GM23338 (cell line): Measurements from ENCODE around the gene TMEM165. TPM values are rescaled to one million over a fixed set of nuclear protein-coding genes. Genes with fewer than 3 reads are reported as not detected.
"Not testable (repeated sequence)": the region's sequence is repeated elsewhere in the genome, so short reads cannot be mapped to it uniquely, and the experiment has no call there.

Source experiments
- ATAC-seq: fragments of 200-7000 bp; cut with Tn5 transposase; 3 replicates; pipeline ENCODE4 v1.9.1; 2020
- DNase-seq: peaks from one replicate; pipeline ENCODE4 v3.0.0-alpha.2; 2015; ENCODE audit warnings: low spot score
- H2AFZ ChIP-seq: fragments of 200-600 bp; sonication (generic); 2 replicates; pipeline ENCODE4 v1.8.0; 2016; ENCODE audit warnings: antibody characterized with exemption, mild to moderate bottlenecking, moderate library complexity
- H3F3A ChIP-seq: fragments of 200-600 bp; sonication (generic); replicated peaks from 2 replicates; pipeline ENCODE4 v1.8.0; 2017; ENCODE audit warnings: antibody characterized with exemption, mixed run types, low read depth
- H3K27ac ChIP-seq: fragments of 200-600 bp; sonication (generic); 2 replicates; pipeline ENCODE4 v1.6.1; 2016; ENCODE audit warnings: low read depth
- H3K27me3 ChIP-seq: fragments of 200-600 bp; sonication (generic); 2 replicates; pipeline ENCODE4 v1.8.0; 2016; ENCODE audit warnings: mild to moderate bottlenecking, mixed run types, moderate library complexity; ENCODE audit not compliant: insufficient read depth
- H3K36me3 ChIP-seq: fragments of 200-600 bp; sonication (generic); 2 replicates; pipeline ENCODE4 v1.8.0; 2016; ENCODE audit warnings: mild to moderate bottlenecking; ENCODE audit not compliant: insufficient read depth
- H3K4me1 ChIP-seq: fragments of 200-600 bp; sonication (generic); 2 replicates; pipeline ENCODE4 v1.8.0; 2016; ENCODE audit warnings: mild to moderate bottlenecking, moderate library complexity; ENCODE audit not compliant: insufficient read depth
- H3K4me2 ChIP-seq: fragments of 200-600 bp; sonication (generic); 2 replicates; pipeline ENCODE4 v1.7.1; 2017; ENCODE audit warnings: mixed run types
- H3K4me3 ChIP-seq: fragments of 200-600 bp; sonication (generic); 2 replicates; pipeline ENCODE4 v1.6.1; 2016; ENCODE audit warnings: mixed run types
- H3K79me2 ChIP-seq: fragments of 200-600 bp; sonication (generic); replicated peaks from 2 replicates; pipeline ENCODE4 v1.8.0; 2017; ENCODE audit warnings: mild to moderate bottlenecking; ENCODE audit not compliant: insufficient read depth
- H3K9me2 ChIP-seq: fragments of 200-600 bp; sonication (generic); 2 replicates; pipeline ENCODE4 v1.8.0; 2017; ENCODE audit not compliant: insufficient read depth
- H4K20me1 ChIP-seq: fragments of 200-600 bp; sonication (generic); replicated peaks from 2 replicates; pipeline ENCODE4 v1.8.0; 2017; ENCODE audit warnings: mild to moderate bottlenecking; ENCODE audit not compliant: insufficient read depth
- H3K27ac Mint-ChIP-seq: 2 replicates; pipeline ENCODE4 v1.8.0; 2020; ENCODE audit warnings: inconsistent platforms, mild to moderate bottlenecking, moderate library complexity, mixed read lengths
- H3K27me3 Mint-ChIP-seq: 3 replicates; pipeline ENCODE4 v1.8.0; 2022; ENCODE audit warnings: low read depth, mild to moderate bottlenecking, moderate library complexity, mixed read lengths, inconsistent platforms; ENCODE audit not compliant: insufficient read depth, poor library complexity
- H3K36me3 Mint-ChIP-seq: 3 replicates; pipeline ENCODE4 v1.8.0; 2021; ENCODE audit warnings: low read depth, mild to moderate bottlenecking, inconsistent platforms, moderate library complexity, mixed read lengths
- H3K4me1 Mint-ChIP-seq: 3 replicates; pipeline ENCODE4 v1.8.0; 2020; ENCODE audit warnings: mild to moderate bottlenecking, inconsistent platforms, mixed read lengths
- H3K4me3 Mint-ChIP-seq: 3 replicates; pipeline ENCODE4 v1.8.0; 2021; ENCODE audit warnings: moderate library complexity, mild to moderate bottlenecking, inconsistent platforms, mixed read lengths
- H3K9me3 Mint-ChIP-seq: 3 replicates; pipeline ENCODE4 v1.8.0; 2020; ENCODE audit warnings: moderate library complexity, mild to moderate bottlenecking, inconsistent platforms, mixed read lengths
- CTCF ChIP-seq, 2 experiments: fragments of 200-600 bp in 1 of 2; sonication (generic) in 1 of 2; conservative IDR thresholded peaks; 2 replicates each; pipeline versions ENCODE4 v1.5.1 to v1.6.1; 2016 to 2017; ENCODE audit warnings: antibody characterized with exemption in 2 of 2, low read depth in 2 of 2, mild to moderate bottlenecking in 2 of 2, moderate library complexity in 1 of 2
- EZH2 ChIP-seq: fragments of 200-600 bp; sonication (generic); IDR thresholded peaks from one replicate; pipeline ENCODE4 v1.8.0; 2017; ENCODE audit warnings: antibody characterized with exemption, mild to moderate bottlenecking, low read depth; ENCODE audit not compliant: unreplicated experiment
- STAT1 ChIP-seq: IDR thresholded peaks from one replicate; pipeline ENCODE4 v1.6.1; 2016; ENCODE audit warnings: antibody characterized with exemption; ENCODE audit not compliant: unreplicated experiment
- ZNF462 ChIP-seq: fragments of 250-450 bp; sonication (Bioruptor Pico); IDR thresholded peaks from 2 replicates; pipeline ENCODE4 v1.5.0; 2020; ENCODE audit warnings: mild to moderate bottlenecking, moderate library complexity
- polyA plus RNA-seq: library from polyadenylated mRNA; unstranded; fragments of >200 nt; fragmentation: Nextera tagmentation; extraction: Ambion mirVana; gene quantifications from 2 replicates; pipeline ENCODE4 v1.2.1, GENCODE V29; 2016
- total RNA-seq: library from RNA; depleted of rRNA; stranded (reverse); fragments of >200 nt; shearing (Covaris generic); gene quantifications from 2 replicates; pipeline ENCODE4 v1.2.3, GENCODE V29; 2014

Gene TMEM165
- total and polyA plus RNA-seq, 2 experiments from 2014 or later: 125 to 171 TPM

GRCh38 chr4:55352726-55353125 is 43.0 kb upstream of the TMEM165 start (continued):
- TF ChIP-seq ZNF462 (CRISPR knock-in tag): no peak

- ATAC-seq, H3K27me3 ChIP-seq, H3K27me3 Mint-ChIP-seq, H4K20me1 ChIP-seq, H3K4me3 ChIP-seq, H2AFZ ChIP-seq, H3K27ac Mint-ChIP-seq, H3K9me2 ChIP-seq, H3K36me3 ChIP-seq, H3F3A ChIP-seq, H3K4me1 ChIP-seq, H3K4me2 ChIP-seq, DNase-seq, H3K4me3 Mint-ChIP-seq, H3K4me1 Mint-ChIP-seq, H3K27ac ChIP-seq: not testable (repeated sequence)
- peaks cover 12% of the 10 kb centered on the region; the same call in 2 of the 3 replicates for H3K9me3 Mint-ChIP-seq
- peaks cover 36% of the 10 kb centered on the region for H3K36me3 Mint-ChIP-seq
- peaks cover 15% of the 10 kb centered on the region for H3K79me2 ChIP-seq
Observed at GRCh38 chr4:55353228-55353747, 42.5 kb upstream of the TMEM165 start.

- Mint-ChIP-seq H3K27me3 (peaks cover 3% of the 10 kb centered on the region), H3K4me3 (no peak overlapping the region)
- no peak for DNase-seq
Observed at GRCh38 chr4:55354648-55355047, 41.1 kb upstream of the TMEM165 start.

More at GRCh38 chr4:55354648-55355047, 41.1 kb upstream of the TMEM165 start:
- Histone ChIP-seq H4K20me1 (no peaks in the 10 kb centered on the region), H3K9me2 (0 out of 2 replicates have a peak, but pooled peaks cover 4% of the 10 kb centered on the region), H3K4me3 (no peak overlapping the region), H3K4me2 (no peak overlapping the region), H3K79me2 (peaks cover 3% of the 10 kb centered on the region; the same call in 1 of the 2 replicates), H2AFZ (no peak overlapping the region), H3F3A (no peaks in the 10 kb centered on the region; the same call in 1 of the 2 replicates), H3K27me3 (no peaks in the 10 kb centered on the region), H3K27ac (no peak overlapping the region), H3K36me3 (no peaks in the 10 kb centered on the region), H3K4me1 (no peaks in the 10 kb centered on the region)
- TF ChIP-seq CTCF (conservative IDR thresholded peaks at IDR 0.05; ENCODE audit: low read depth in 2 of 2): no peak
- TF ChIP-seq STAT1: no peak
- TF ChIP-seq EZH2: no peak
- no peak overlapping the region; the same call in 1 of the 2 replicates for H3K27ac Mint-ChIP-seq
- H3K9me3 Mint-ChIP-seq: peaks cover 12% of the 10 kb centered on the region; the same call in 2 of the 3 replicates
- peaks cover 41% of the 10 kb centered on the region for H3K36me3 Mint-ChIP-seq
- no peak for ATAC-seq
- no peaks in the 10 kb centered on the region for H3K4me1 Mint-ChIP-seq
